Astrocyte (in vitro differentiated cells and primary cell): Measurements from ENCODE around the gene KRT31. TPM values are rescaled to one million over a fixed set of nuclear protein-coding genes. Genes with fewer than 3 reads are reported as not detected.

Experiments
- DNase-seq: peaks from one replicate; pipeline ENCODE4 v3.0.0-alpha.2; 2010; ENCODE audit warnings: low read depth
- FAIRE-seq: peaks from 2 replicates; lab custom pipeline; 2011; peaks lifted over from hg19 to GRCh38; lab: Jason Lieb, UNC
- H2AFZ ChIP-seq: 2 replicates; pipeline ENCODE4 v1.6.0; 2012; ENCODE audit warnings: low read depth, low read length, inconsistent platforms
- H3K27ac ChIP-seq: 2 replicates; pipeline ENCODE4 v1.5.1; 2011; ENCODE audit warnings: low read depth, low read length, inconsistent platforms
- H3K27me3 ChIP-seq: 2 replicates; pipeline ENCODE4 v1.6.0; 2011; ENCODE audit warnings: low read length, inconsistent platforms; ENCODE audit not compliant: insufficient read depth
- H3K36me3 ChIP-seq: 2 replicates; pipeline ENCODE4 v1.5.1; 2011; ENCODE audit warnings: low read length, inconsistent platforms; ENCODE audit not compliant: insufficient read depth
- H3K4me1 ChIP-seq: 2 replicates; pipeline ENCODE4 v1.5.1; 2011; ENCODE audit warnings: low read length, inconsistent platforms; ENCODE audit not compliant: insufficient read depth
- H3K4me2 ChIP-seq: 2 replicates; pipeline ENCODE4 v1.6.0; 2012; ENCODE audit warnings: low read length, inconsistent platforms
- H3K4me3 ChIP-seq: 2 replicates; pipeline ENCODE4 v1.5.1; 2011; ENCODE audit warnings: low read depth, mild to moderate bottlenecking, low read length, inconsistent platforms; ENCODE audit not compliant: insufficient read depth
- H3K79me2 ChIP-seq: 2 replicates; pipeline ENCODE4 v1.6.0; 2012; ENCODE audit warnings: mild to moderate bottlenecking, low read length, inconsistent platforms; ENCODE audit not compliant: insufficient read depth
- H3K9ac ChIP-seq: 2 replicates; pipeline ENCODE4 v1.6.0; 2012; ENCODE audit warnings: mild to moderate bottlenecking, low read length, inconsistent platforms
- H3K9me3 ChIP-seq: 2 replicates; pipeline ENCODE4 v1.5.1; 2012; ENCODE audit warnings: low read depth, mild to moderate bottlenecking, low read length, inconsistent platforms; ENCODE audit not compliant: insufficient read depth
- H4K20me1 ChIP-seq: 2 replicates; pipeline ENCODE4 v1.6.0; 2012; ENCODE audit warnings: low read length, inconsistent platforms; ENCODE audit not compliant: insufficient read depth
- H3K27ac Mint-ChIP-seq: one replicate; pipeline ENCODE4 v1.8.0; 2021; ENCODE audit warnings: mild to moderate bottlenecking, mixed read lengths; ENCODE audit not compliant: unreplicated experiment
- H3K27me3 Mint-ChIP-seq: one replicate; pipeline ENCODE4 v1.8.0; 2021; ENCODE audit warnings: low read depth, mixed read lengths; ENCODE audit not compliant: unreplicated experiment
- H3K36me3 Mint-ChIP-seq: one replicate; pipeline ENCODE4 v1.8.0; 2021; ENCODE audit warnings: low read depth, mixed read lengths; ENCODE audit not compliant: unreplicated experiment
- H3K4me1 Mint-ChIP-seq: one replicate; pipeline ENCODE4 v1.8.0; 2021; ENCODE audit warnings: low read depth, mixed read lengths; ENCODE audit not compliant: unreplicated experiment
- H3K4me3 Mint-ChIP-seq: one replicate; pipeline ENCODE4 v1.8.0; 2021; ENCODE audit warnings: mild to moderate bottlenecking, moderate library complexity, mixed read lengths; ENCODE audit not compliant: unreplicated experiment
- H3K9me3 Mint-ChIP-seq: one replicate; pipeline ENCODE4 v1.8.0; 2021; ENCODE audit warnings: mild to moderate bottlenecking, mixed read lengths; ENCODE audit not compliant: unreplicated experiment
- CTCF ChIP-seq: IDR thresholded peaks from 2 replicates; pipeline ENCODE4 v1.5.1; 2011; ENCODE audit warnings: low read depth, mild to moderate bottlenecking, inconsistent platforms, low read length, moderate library complexity; ENCODE audit not compliant: insufficient read depth
- EZH2 ChIP-seq: IDR thresholded peaks from 2 replicates; pipeline ENCODE4 v1.6.1; 2012; ENCODE audit warnings: mild to moderate bottlenecking, low read length, inconsistent platforms; ENCODE audit not compliant: insufficient read depth
- total RNA-seq: library from RNA; stranded (reverse); gene quantifications from 2 replicates; pipeline ENCODE4 v1.2.1, GENCODE V29; 2021

KRT31 gene
- total RNA-seq, 1 donor from 2014 or later = not detected

GRCh38 chr17:41360296-41360995, 37.0 kb downstream of the KRT31 start:
- peaks cover 3% of the 10 kb centered on the region for H3K4me1 Mint-ChIP-seq
- Histone ChIP-seq H3K9me3 (no peaks in the 10 kb centered on the region), H3K4me1 (peaks cover 8% of the 10 kb centered on the region), H3K27me3 (no peaks in the 10 kb centered on the region), H4K20me1 (no peaks in the 10 kb centered on the region), H3K79me2 (no peaks in the 10 kb centered on the region), H2AFZ (peak overlapping the region; percentile 36), H3K4me3 (no peak overlapping the region), H3K27ac (peak overlapping the region; percentile 51), H3K36me3 (no peaks in the 10 kb centered on the region), H3K4me2 (peak overlapping the region; percentile 49), H3K9ac (no peak overlapping the region)
- FAIRE-seq = peak; percentile 92
- no peak for TF ChIP-seq CTCF
- TF ChIP-seq EZH2 = no peak
- peaks cover 5% of the 10 kb centered on the region for H3K9me3 Mint-ChIP-seq
- H3K27ac Mint-ChIP-seq = peak overlapping the region; percentile 58
- no peak overlapping the region for H3K4me3 Mint-ChIP-seq
- H3K36me3 Mint-ChIP-seq = no peaks in the 10 kb centered on the region
- peak; percentile 95 for DNase-seq
- H3K27me3 Mint-ChIP-seq = no peaks in the 10 kb centered on the region

GRCh38 chr17:41354536-41354935, 42.9 kb downstream of the KRT31 start:
- no peak overlapping the region for H3K4me3 Mint-ChIP-seq
- H3K9me3 Mint-ChIP-seq = peaks cover 6% of the 10 kb centered on the region
- no peaks in the 10 kb centered on the region for H3K79me2 ChIP-seq
- no peaks in the 10 kb centered on the region for H3K36me3 Mint-ChIP-seq
- TF ChIP-seq EZH2 (no peak), CTCF (no peak)
- H3K4me2 ChIP-seq = no peak overlapping the region
- H3K27ac Mint-ChIP-seq = no peak overlapping the region
- H2AFZ ChIP-seq = no peak overlapping the region
- no peak overlapping the region for H3K9ac ChIP-seq
- H3K4me3 ChIP-seq = no peak overlapping the region
- FAIRE-seq (no peak), DNase-seq (no peak)
- H3K36me3 ChIP-seq = no peaks in the 10 kb centered on the region
- H3K4me1 Mint-ChIP-seq = no peaks in the 10 kb centered on the region
- no peaks in the 10 kb centered on the region for H4K20me1 ChIP-seq
- no peaks in the 10 kb centered on the region for H3K4me1 ChIP-seq
- H3K27me3 ChIP-seq = peaks cover 4% of the 10 kb centered on the region
- no peaks in the 10 kb centered on the region for H3K9me3 ChIP-seq
- H3K27me3 Mint-ChIP-seq = peaks cover 19% of the 10 kb centered on the region
- H3K27ac ChIP-seq = no peak overlapping the region
